ENCODE measurements around the gene BAHD1.

Gene BAHD1

DNA sequence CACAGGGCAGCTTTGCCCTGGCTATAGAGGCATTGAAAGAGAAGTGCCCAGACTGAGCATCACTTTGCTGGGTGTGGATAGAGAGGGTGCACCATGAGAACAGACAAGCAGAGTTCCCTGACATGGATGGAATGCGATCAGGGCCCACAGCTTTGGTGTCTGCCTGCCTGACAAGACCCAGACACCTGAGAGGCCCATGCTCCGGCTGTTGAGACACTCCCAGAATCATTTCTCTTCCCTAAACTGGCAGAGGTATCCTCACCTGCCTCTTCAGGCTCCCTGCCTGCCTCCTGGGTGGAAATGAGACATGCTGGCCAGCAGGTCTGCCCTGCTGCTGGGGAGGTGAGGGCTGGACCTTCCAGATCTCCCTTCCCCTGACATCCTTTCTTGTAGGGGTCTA is 19.7 kb downstream of the BAHD1 start:
- Histone ChIP-seq H3K4me2 (ENCODE audit: low read depth, low read length) (no peak overlapping the region), H4K20me1 (ENCODE audit: insufficient read depth, low read length) (no peaks in the 10 kb centered on the region), H3K27ac (ENCODE audit: low read length) (no peak overlapping the region), H3K9me3 (replicated peaks; ENCODE audit: insufficient read depth, low read length) (no peaks in the 10 kb centered on the region), H3F3A (ENCODE audit: insufficient read depth, low read length) (no peaks in the 10 kb centered on the region), H3K36me3 (replicated peaks; ENCODE audit: insufficient read depth, low read length) (no peaks in the 10 kb centered on the region), H3K27me3 (replicated peaks; ENCODE audit: insufficient read depth, low read length) (no peaks in the 10 kb centered on the region), H3K4me1 (ENCODE audit: low read length) (peaks cover 15% of the 10 kb centered on the region), H3K9me2 (replicated peaks; ENCODE audit: insufficient read depth, low read length) (no peaks in the 10 kb centered on the region), H3K79me2 (ENCODE audit: low read length) (peaks cover 33% of the 10 kb centered on the region), H2AFZ (ENCODE audit: low read length) (no peak overlapping the region), H3K9ac (ENCODE audit: low read length) (no peak overlapping the region), H3K4me3 (ENCODE audit: low read length) (no peak overlapping the region)
- TF ChIP-seq EZH2 (optimal IDR thresholded peaks at IDR 0.05; ENCODE audit: low read depth, low read length) (no peak), EZH2phosphoT487 (IDR thresholded peaks at IDR 0.05; ENCODE audit: low read length) (no peak)
- TF ChIP-seq, protein P1, sequence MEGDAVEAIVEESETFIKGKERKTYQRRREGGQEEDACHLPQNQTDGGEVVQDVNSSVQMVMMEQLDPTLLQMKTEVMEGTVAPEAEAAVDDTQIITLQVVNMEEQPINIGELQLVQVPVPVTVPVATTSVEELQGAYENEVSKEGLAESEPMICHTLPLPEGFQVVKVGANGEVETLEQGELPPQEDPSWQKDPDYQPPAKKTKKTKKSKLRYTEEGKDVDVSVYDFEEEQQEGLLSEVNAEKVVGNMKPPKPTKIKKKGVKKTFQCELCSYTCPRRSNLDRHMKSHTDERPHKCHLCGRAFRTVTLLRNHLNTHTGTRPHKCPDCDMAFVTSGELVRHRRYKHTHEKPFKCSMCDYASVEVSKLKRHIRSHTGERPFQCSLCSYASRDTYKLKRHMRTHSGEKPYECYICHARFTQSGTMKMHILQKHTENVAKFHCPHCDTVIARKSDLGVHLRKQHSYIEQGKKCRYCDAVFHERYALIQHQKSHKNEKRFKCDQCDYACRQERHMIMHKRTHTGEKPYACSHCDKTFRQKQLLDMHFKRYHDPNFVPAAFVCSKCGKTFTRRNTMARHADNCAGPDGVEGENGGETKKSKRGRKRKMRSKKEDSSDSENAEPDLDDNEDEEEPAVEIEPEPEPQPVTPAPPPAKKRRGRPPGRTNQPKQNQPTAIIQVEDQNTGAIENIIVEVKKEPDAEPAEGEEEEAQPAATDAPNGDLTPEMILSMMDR (IDR thresholded peaks at IDR 0.05; ENCODE audit: low read length) = no peak
- no peak for DNase-seq

DNA sequence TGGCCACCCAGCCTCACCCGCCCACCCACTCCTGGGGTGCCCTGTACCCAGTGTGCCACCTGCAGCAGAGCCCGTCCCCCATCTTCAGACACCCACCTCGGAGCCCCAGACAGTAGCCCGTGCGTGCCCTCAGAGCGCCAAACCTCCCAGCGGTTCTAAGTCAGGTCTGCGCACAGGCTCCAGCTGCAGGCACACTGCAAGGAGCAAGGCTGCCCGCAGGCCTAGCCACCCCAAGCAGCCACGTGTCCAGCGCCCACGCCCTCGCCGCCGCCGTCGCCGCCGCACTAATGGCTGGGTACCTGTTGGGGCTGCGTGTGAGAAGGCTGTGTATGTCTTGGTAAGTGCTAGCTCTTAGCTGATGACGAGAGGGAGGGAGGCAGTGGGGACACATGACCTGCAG is 21.2 kb downstream of the BAHD1 start:
- Histone ChIP-seq H3K4me3 (ENCODE audit: low read length) (no peak overlapping the region), H3K4me1 (ENCODE audit: low read length) (peaks cover 15% of the 10 kb centered on the region), H3K27ac (ENCODE audit: low read length) (no peak overlapping the region), H3K9me3 (replicated peaks; ENCODE audit: insufficient read depth, low read length) (no peaks in the 10 kb centered on the region), H3K9me2 (replicated peaks; ENCODE audit: insufficient read depth, low read length) (no peaks in the 10 kb centered on the region), H2AFZ (ENCODE audit: low read length) (no peak overlapping the region), H3F3A (ENCODE audit: insufficient read depth, low read length) (no peaks in the 10 kb centered on the region), H3K27me3 (replicated peaks; ENCODE audit: insufficient read depth, low read length) (no peaks in the 10 kb centered on the region), H3K36me3 (replicated peaks; ENCODE audit: insufficient read depth, low read length) (no peaks in the 10 kb centered on the region; the same call in 1 of the 2 replicates), H3K79me2 (ENCODE audit: low read length) (peaks cover 17% of the 10 kb centered on the region), H4K20me1 (ENCODE audit: insufficient read depth, low read length) (no peaks in the 10 kb centered on the region), H3K9ac (ENCODE audit: low read length) (no peak overlapping the region), H3K4me2 (ENCODE audit: low read depth, low read length) (no peak overlapping the region)
- DNase-seq = no peak
- TF ChIP-seq EZH2phosphoT487 (IDR thresholded peaks at IDR 0.05; ENCODE audit: low read length) = no peak
- TF ChIP-seq EZH2 (optimal IDR thresholded peaks at IDR 0.05; ENCODE audit: low read depth, low read length) = no peak
- TF ChIP-seq, protein P1 (IDR thresholded peaks at IDR 0.05; ENCODE audit: low read length) = no peak

DNA sequence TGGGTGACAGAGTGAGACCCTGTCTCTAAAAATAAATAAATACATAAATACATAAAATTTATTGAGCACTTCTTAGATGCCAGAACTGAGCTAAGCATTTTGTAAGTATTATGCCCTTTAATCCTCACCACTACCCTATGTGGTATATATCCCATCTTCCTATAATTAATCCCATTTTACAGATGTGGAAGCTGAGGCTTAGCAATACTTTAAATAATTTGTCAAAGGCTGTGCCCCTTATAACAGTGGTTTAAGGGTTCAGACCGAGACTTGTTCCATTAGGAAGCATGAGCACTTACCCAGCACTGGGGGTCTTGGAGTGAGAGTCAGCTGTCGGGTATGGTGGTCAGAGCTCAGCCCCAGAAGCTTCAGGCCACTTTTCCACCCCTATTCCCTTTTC is 22.5 kb downstream of the BAHD1 start:
- Histone ChIP-seq H3K27ac (ENCODE audit: low read length) (no peak overlapping the region), H3K9me3 (replicated peaks; ENCODE audit: insufficient read depth, low read length) (no peaks in the 10 kb centered on the region), H2AFZ (ENCODE audit: low read length) (no peak overlapping the region), H3F3A (ENCODE audit: insufficient read depth, low read length) (no peaks in the 10 kb centered on the region), H3K36me3 (replicated peaks; ENCODE audit: insufficient read depth, low read length) (no peaks in the 10 kb centered on the region; the same call in 1 of the 2 replicates), H3K27me3 (replicated peaks; ENCODE audit: insufficient read depth, low read length) (no peaks in the 10 kb centered on the region), H4K20me1 (ENCODE audit: insufficient read depth, low read length) (no peaks in the 10 kb centered on the region), H3K4me1 (ENCODE audit: low read length) (peaks cover 15% of the 10 kb centered on the region), H3K79me2 (ENCODE audit: low read length) (peaks cover 8% of the 10 kb centered on the region), H3K9ac (ENCODE audit: low read length) (no peak overlapping the region), H3K4me3 (ENCODE audit: low read length) (no peak overlapping the region), H3K4me2 (ENCODE audit: low read depth, low read length) (no peak overlapping the region), H3K9me2 (replicated peaks; ENCODE audit: insufficient read depth, low read length) (no peaks in the 10 kb centered on the region)
- TF ChIP-seq EZH2 (optimal IDR thresholded peaks at IDR 0.05; ENCODE audit: low read depth, low read length) (no peak), EZH2phosphoT487 (IDR thresholded peaks at IDR 0.05; ENCODE audit: low read length) (no peak)
- TF ChIP-seq, protein P1 (IDR thresholded peaks at IDR 0.05; ENCODE audit: low read length) = no peak
- DNase-seq = no peak
